ENCODE results near the gene KLHL26. TPM values are rescaled to one million over a fixed set of nuclear protein-coding genes. Genes with fewer than 3 reads are reported as not detected.

Gene KLHL26
- polyA plus RNA-seq, 1 donor from 2014 or later, result 4.7 TPM

DNA sequence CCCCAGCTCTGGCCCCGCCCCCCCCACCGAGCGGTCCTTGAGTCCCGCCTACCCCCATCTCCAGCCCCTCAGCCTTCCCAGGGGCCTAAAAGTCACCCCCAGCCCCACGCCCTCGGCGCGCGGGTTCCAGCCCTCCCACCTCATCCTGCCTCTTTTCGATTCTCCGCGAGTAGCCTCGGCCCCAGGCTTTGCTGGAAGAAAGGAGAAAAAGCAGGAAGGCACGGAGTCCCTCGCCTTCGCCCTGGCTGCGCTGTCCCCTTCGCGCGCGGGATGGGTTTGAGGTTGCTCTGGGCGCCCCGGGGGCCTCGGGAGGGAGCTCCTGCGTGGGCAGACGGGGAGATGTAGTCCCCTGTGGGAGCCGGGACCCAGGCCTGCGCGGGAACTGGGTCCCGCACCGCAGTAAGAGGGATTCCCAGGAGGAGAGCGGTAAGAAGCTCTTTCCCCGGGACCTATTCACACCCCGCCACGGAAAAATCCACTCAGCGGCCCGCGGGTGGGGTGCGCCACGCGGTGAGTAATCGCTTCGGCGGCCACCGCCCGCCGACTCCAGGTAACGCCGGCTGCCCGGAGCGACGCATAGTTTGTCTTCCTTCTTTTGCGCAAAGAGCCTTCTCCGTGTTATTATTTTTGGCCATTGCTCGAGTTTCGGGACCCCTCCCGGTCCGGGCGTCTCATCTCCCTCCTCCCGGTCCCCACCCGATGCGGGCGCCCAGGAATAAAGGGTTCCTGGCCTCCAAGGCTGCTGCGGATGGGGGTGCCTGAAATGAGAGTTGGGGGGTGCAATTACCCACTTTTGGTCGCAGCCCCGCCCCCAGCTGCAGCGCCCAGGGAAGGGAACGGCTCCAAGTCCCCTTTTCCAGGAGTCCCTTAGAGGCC, 29.4 kb upstream of the KLHL26 start:
- Histone ChIP-seq H3K9ac (ENCODE audit: low read length) (no peak overlapping the region), H2AFZ (ENCODE audit: low read depth, low read length) (no peak overlapping the region), H3K9me3 (ENCODE audit: low read length) (no peaks in the 10 kb centered on the region), H3K9me2 (ENCODE audit: insufficient read depth, low read length) (no peaks in the 10 kb centered on the region), H3K27ac (ENCODE audit: low read length) (no peak overlapping the region), H3F3A (ENCODE audit: insufficient read depth, low read length, poor library complexity, severe bottlenecking) (no peaks in the 10 kb centered on the region), H3K27me3 (ENCODE audit: insufficient read depth, low read depth, low read length) (peaks cover 95% of the 10 kb centered on the region), H3K4me2 (ENCODE audit: low read length) (no peak overlapping the region), H3K79me2 (replicated peaks; ENCODE audit: insufficient read depth, low read length) (no peaks in the 10 kb centered on the region), H3K36me3 (ENCODE audit: insufficient read depth, low read length) (no peaks in the 10 kb centered on the region), H4K20me1 (ENCODE audit: insufficient read depth) (no peaks in the 10 kb centered on the region), H3K4me3 (ENCODE audit: low read length) (peak overlapping the region; percentile 48)
- no peak for TF ChIP-seq RAD21 (conservative IDR thresholded peaks at IDR 0.05)
- peak; percentile 28 for TF ChIP-seq POLR2AphosphoS5 (IDR thresholded peaks at IDR 0.05)
- TF ChIP-seq EP300 (conservative IDR thresholded peaks at IDR 0.05; ENCODE audit: poor library complexity, severe bottlenecking), result no peak
- no peak for TF ChIP-seq MXI1 (conservative IDR thresholded peaks at IDR 0.05; ENCODE audit: poor library complexity, severe bottlenecking)
- TF ChIP-seq, protein P1, sequence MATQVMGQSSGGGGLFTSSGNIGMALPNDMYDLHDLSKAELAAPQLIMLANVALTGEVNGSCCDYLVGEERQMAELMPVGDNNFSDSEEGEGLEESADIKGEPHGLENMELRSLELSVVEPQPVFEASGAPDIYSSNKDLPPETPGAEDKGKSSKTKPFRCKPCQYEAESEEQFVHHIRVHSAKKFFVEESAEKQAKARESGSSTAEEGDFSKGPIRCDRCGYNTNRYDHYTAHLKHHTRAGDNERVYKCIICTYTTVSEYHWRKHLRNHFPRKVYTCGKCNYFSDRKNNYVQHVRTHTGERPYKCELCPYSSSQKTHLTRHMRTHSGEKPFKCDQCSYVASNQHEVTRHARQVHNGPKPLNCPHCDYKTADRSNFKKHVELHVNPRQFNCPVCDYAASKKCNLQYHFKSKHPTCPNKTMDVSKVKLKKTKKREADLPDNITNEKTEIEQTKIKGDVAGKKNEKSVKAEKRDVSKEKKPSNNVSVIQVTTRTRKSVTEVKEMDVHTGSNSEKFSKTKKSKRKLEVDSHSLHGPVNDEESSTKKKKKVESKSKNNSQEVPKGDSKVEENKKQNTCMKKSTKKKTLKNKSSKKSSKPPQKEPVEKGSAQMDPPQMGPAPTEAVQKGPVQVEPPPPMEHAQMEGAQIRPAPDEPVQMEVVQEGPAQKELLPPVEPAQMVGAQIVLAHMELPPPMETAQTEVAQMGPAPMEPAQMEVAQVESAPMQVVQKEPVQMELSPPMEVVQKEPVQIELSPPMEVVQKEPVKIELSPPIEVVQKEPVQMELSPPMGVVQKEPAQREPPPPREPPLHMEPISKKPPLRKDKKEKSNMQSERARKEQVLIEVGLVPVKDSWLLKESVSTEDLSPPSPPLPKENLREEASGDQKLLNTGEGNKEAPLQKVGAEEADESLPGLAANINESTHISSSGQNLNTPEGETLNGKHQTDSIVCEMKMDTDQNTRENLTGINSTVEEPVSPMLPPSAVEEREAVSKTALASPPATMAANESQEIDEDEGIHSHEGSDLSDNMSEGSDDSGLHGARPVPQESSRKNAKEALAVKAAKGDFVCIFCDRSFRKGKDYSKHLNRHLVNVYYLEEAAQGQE (IDR thresholded peaks at IDR 0.05; ENCODE audit: borderline replicate concordance), result no peak
- peak; percentile 79 for TF ChIP-seq EZH2 (IDR thresholded peaks at IDR 0.05; ENCODE audit: borderline replicate concordance, insufficient read depth, low read length, poor library complexity, severe bottlenecking)
- no peak for TF ChIP-seq TAF1 (IDR thresholded peaks at IDR 0.05; ENCODE audit: low read depth)

DNA sequence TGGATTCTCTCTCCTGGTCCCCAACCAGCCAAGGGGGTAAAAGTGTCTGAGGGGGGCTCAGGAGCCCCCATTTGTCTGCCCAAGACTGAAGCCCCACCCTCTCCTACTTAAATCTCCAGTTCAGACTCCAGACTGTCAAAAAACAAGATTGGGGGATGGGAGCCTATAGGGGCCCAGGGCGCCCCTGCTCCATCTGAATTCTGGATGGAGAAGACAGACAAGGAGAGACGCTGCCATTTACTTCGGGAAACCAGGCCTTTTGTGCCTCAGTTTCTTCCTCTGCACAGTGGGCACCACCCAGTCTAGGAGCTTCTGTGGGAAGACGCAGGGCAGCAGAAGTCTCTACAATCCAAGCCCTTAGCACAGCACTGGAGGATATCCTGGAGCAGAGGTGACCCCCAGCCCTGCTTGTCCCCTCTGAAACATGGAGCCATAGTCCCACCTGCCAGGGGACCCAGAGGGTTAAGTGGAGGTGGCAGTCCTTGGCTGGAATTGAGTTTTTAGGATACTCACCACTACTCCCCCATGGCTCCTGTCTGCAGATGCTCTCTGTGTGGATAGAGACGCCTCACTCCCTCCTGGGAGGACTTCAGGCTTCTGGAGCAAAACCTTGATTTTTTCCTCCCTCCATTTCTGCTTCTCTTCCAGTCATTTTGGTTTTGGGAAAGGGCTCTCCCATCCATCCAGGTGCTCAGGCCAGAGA, 28.6 kb upstream of the KLHL26 start:
- Histone ChIP-seq H3K9me3 (ENCODE audit: low read length) (no peaks in the 10 kb centered on the region), H3K79me2 (replicated peaks; ENCODE audit: insufficient read depth, low read length) (no peaks in the 10 kb centered on the region), H3K27me3 (ENCODE audit: insufficient read depth, low read depth, low read length) (peaks cover 89% of the 10 kb centered on the region), H4K20me1 (ENCODE audit: insufficient read depth) (no peaks in the 10 kb centered on the region), H2AFZ (ENCODE audit: low read depth, low read length) (no peak overlapping the region), H3K36me3 (ENCODE audit: insufficient read depth, low read length) (no peaks in the 10 kb centered on the region), H3K4me3 (ENCODE audit: low read length) (no peak overlapping the region), H3F3A (ENCODE audit: insufficient read depth, low read length, poor library complexity, severe bottlenecking) (no peaks in the 10 kb centered on the region), H3K9me2 (ENCODE audit: insufficient read depth, low read length) (no peaks in the 10 kb centered on the region), H3K27ac (ENCODE audit: low read length) (no peak overlapping the region), H3K9ac (ENCODE audit: low read length) (no peak overlapping the region), H3K4me2 (ENCODE audit: low read length) (no peak overlapping the region)
- TF ChIP-seq POLR2AphosphoS5 (IDR thresholded peaks at IDR 0.05) (no peak), TAF1 (IDR thresholded peaks at IDR 0.05; ENCODE audit: low read depth) (no peak), EP300 (conservative IDR thresholded peaks at IDR 0.05; ENCODE audit: poor library complexity, severe bottlenecking) (no peak), MXI1 (conservative IDR thresholded peaks at IDR 0.05; ENCODE audit: poor library complexity, severe bottlenecking) (no peak), RAD21 (conservative IDR thresholded peaks at IDR 0.05) (no peak), SMC3 (conservative IDR thresholded peaks at IDR 0.05; ENCODE audit: poor library complexity) (no peak), EZH2 (IDR thresholded peaks at IDR 0.05; ENCODE audit: borderline replicate concordance, insufficient read depth, low read length, poor library complexity, severe bottlenecking) (no peak)
- TF ChIP-seq, protein P2, sequence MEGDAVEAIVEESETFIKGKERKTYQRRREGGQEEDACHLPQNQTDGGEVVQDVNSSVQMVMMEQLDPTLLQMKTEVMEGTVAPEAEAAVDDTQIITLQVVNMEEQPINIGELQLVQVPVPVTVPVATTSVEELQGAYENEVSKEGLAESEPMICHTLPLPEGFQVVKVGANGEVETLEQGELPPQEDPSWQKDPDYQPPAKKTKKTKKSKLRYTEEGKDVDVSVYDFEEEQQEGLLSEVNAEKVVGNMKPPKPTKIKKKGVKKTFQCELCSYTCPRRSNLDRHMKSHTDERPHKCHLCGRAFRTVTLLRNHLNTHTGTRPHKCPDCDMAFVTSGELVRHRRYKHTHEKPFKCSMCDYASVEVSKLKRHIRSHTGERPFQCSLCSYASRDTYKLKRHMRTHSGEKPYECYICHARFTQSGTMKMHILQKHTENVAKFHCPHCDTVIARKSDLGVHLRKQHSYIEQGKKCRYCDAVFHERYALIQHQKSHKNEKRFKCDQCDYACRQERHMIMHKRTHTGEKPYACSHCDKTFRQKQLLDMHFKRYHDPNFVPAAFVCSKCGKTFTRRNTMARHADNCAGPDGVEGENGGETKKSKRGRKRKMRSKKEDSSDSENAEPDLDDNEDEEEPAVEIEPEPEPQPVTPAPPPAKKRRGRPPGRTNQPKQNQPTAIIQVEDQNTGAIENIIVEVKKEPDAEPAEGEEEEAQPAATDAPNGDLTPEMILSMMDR (IDR thresholded peaks at IDR 0.05; ENCODE audit: poor library complexity, severe bottlenecking), result no peak
- TF ChIP-seq, protein P1 (IDR thresholded peaks at IDR 0.05; ENCODE audit: borderline replicate concordance), result no peak

Measured in neural cell (in vitro differentiated cells).